Ascending aorta (tissue), 2 donors: ENCODE data around the gene CLEC2A. TPM values are rescaled to one million over a fixed set of nuclear protein-coding genes. Genes with fewer than 3 reads are reported as not detected.

Source experiments
- DNase-seq, 2 donors: peaks; one replicate each; pipeline ENCODE4 v3.0.0-alpha.2; 2019; ENCODE audit warnings: low spot score in 2 of 2
- H3K27ac ChIP-seq, 2 donors: fragments of 200-600 bp; sonication (generic); one replicate each; pipeline ENCODE4 v1.5.1; 2016 to 2017; ENCODE audit warnings: mild to moderate bottlenecking in 1 of 2
- H3K27me3 ChIP-seq: fragments of 200-600 bp; sonication (generic); one replicate; pipeline ENCODE4 v1.5.1; 2017
- H3K36me3 ChIP-seq, 2 donors: fragments of 200-600 bp; sonication (generic); one replicate each; pipeline ENCODE4 v1.5.1; 2016
- H3K4me1 ChIP-seq, 2 donors: fragments of 200-600 bp; sonication (generic); one replicate each; pipeline ENCODE4 v1.5.1; 2016 to 2017; ENCODE audit warnings: mild to moderate bottlenecking in 1 of 2
- H3K4me3 ChIP-seq, 2 donors: fragments of 200-600 bp; sonication (generic); one replicate each; pipeline ENCODE4 v1.5.1; 2016 to 2017; ENCODE audit warnings: mild to moderate bottlenecking in 1 of 2
- H3K9me3 ChIP-seq, 2 donors: fragments of 200-600 bp; sonication (generic); one replicate each; pipeline ENCODE4 v1.5.1; 2016
- intact Hi-C: fragments of 100-400 bp; cut with DNase I; formaldehyde crosslinking; loops from one replicate; pipeline ENCODE4 v1.15.1; 2023
- total RNA-seq: library from RNA; depleted of rRNA; stranded (reverse); fragments of >200 nt; gene quantifications from one replicate; pipeline ENCODE4 v1.1.0, GENCODE V29; 2016
- TF ChIP-seq, protein P1 (sequence below), 3 experiments: fragments of 200-600 bp in 2 of 3; fragments of 450-650 bp in 1 of 3; sonication (generic) in 2 of 3; IDR thresholded peaks; one replicate each; pipeline ENCODE4 v1.5.1; 2016 to 2019; ENCODE audit warnings: antibody characterized with exemption in 3 of 3, mild to moderate bottlenecking in 1 of 3, moderate library complexity in 1 of 3

CLEC2A gene
- total RNA-seq, 1 donor from 2014 or later = not detected

DNA sequence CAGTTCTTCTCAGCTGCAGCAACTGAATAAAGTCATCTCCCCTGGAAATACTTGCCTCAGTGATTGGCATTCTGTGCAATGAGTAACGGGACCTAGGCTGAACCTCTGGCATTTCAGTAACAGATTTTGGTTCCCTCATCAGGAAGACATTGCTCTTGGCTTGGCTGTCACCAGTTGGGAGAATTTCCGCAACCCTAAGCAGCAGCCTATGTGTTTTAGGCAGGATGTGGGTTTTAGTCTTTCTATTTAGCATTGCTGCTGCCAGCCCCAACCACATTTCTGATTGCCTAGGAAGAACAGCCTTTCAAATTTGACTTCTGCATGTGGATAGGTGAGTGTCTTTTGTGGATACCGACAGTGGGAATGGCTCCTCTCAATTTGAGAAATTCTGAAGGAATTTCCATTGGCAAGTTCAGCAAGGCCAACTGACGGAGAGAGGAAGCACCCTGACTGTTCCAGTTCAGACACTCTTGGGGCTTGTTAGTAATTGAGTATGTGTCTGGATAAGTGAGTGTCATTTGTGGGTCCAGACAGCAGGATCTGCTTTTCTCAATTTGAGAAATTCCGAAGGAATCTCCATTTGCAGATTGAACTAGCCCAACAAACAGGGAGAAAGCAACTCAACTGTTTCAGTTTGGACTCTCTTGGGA lies 19.0 kb upstream of the CLEC2A start:
- no peak overlapping the region for H3K27ac ChIP-seq
- H3K36me3 ChIP-seq = no peaks in the 10 kb centered on the region
- no peak for DNase-seq
- intact Hi-C loops = no loop called here
- TF ChIP-seq, protein P1, sequence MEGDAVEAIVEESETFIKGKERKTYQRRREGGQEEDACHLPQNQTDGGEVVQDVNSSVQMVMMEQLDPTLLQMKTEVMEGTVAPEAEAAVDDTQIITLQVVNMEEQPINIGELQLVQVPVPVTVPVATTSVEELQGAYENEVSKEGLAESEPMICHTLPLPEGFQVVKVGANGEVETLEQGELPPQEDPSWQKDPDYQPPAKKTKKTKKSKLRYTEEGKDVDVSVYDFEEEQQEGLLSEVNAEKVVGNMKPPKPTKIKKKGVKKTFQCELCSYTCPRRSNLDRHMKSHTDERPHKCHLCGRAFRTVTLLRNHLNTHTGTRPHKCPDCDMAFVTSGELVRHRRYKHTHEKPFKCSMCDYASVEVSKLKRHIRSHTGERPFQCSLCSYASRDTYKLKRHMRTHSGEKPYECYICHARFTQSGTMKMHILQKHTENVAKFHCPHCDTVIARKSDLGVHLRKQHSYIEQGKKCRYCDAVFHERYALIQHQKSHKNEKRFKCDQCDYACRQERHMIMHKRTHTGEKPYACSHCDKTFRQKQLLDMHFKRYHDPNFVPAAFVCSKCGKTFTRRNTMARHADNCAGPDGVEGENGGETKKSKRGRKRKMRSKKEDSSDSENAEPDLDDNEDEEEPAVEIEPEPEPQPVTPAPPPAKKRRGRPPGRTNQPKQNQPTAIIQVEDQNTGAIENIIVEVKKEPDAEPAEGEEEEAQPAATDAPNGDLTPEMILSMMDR (IDR thresholded peaks at IDR 0.05) = no peak
- no peaks in the 10 kb centered on the region for H3K9me3 ChIP-seq
- H3K4me3 ChIP-seq = no peak overlapping the region
- H3K4me1 ChIP-seq = no peaks in the 10 kb centered on the region
- no peaks in the 10 kb centered on the region for H3K27me3 ChIP-seq

DNA sequence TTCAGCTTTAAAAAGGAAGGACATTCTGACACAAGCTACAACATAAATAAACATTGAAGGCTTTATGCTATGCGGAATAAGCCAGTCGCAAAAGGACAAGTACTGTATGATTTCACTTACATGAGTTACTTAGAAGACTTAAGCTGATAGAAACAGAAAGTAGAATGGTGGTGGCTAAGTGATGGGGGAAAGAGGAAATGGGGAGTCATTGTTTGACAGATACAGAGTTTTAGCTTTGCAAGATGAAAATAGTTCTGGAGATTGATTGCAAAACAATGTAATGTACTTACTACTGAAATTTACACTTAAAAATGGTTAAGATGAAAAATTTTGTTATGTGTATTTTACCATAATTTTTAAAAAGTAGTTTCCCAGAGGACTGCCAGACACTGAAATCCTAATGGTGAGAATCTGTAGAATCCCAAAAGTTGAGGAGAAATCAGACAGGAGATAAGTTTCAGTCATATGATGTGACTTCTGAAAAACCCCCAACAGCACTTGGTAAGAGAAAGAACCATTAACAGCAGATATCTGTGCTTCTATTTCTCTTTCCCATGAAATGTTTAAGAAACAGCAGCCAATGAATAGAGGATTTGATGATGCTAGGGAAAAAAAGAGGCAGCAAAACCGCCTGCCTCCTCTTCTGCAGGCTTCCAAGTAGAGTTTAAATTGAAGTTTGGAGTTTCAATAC lies 16.6 kb upstream of the CLEC2A start:
- intact Hi-C loops = no loop called here
- Histone ChIP-seq H3K36me3 (no peaks in the 10 kb centered on the region), H3K4me1 (no peaks in the 10 kb centered on the region), H3K27ac (no peak overlapping the region), H3K4me3 (no peak overlapping the region), H3K27me3 (no peaks in the 10 kb centered on the region), H3K9me3 (no peaks in the 10 kb centered on the region)
- TF ChIP-seq, protein P1 (IDR thresholded peaks at IDR 0.05) = no peak
- DNase-seq = no peak

DNA sequence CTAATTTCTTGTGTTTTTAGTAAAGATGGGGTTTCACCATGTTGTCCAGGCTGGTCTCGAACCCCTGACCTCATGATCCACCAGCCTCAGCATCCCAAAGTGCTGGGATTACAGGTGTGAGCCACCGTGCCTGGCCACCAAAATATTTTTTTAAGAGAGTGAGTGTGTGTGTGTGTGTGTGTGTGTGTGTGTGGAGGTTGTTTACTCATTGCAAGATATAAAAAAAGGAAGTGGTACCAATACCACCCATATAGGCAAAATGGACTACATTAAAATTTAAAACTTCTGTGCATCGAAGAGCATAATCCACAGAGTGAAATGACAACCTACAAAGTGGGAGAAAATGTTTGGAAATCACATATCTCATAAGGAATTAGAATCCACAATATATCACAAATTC lies 15.5 kb upstream of the CLEC2A start:
- no peak for DNase-seq
- Histone ChIP-seq H3K27me3 (no peaks in the 10 kb centered on the region), H3K36me3 (no peaks in the 10 kb centered on the region), H3K9me3 (no peaks in the 10 kb centered on the region), H3K4me1 (no peaks in the 10 kb centered on the region), H3K4me3 (no peak overlapping the region), H3K27ac (no peak overlapping the region)
- intact Hi-C loops = no loop called here
- TF ChIP-seq, protein P1 (IDR thresholded peaks at IDR 0.05) = no peak

DNA sequence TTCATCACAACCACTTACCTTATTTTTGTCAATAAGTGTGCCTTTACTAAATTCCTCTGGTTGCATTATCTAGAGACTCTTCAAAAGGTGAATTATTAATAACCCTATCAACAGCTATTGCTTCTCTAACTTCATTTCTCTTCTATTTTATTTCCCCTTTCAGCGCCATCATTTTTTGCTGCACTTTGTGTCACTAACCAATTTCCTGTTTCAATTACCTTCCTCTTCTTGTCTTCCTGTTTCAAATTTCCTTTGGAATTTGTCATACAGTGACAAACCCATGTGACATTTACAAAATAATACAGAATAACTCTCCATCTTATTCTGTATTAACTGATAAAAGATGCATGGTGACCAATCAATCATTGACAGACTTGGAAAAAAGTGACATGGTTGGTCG lies 12.2 kb upstream of the CLEC2A start:
- no peaks in the 10 kb centered on the region for H3K27me3 ChIP-seq
- no peak overlapping the region for H3K4me3 ChIP-seq
- H3K9me3 ChIP-seq = no peaks in the 10 kb centered on the region
- H3K4me1 ChIP-seq = no peaks in the 10 kb centered on the region
- intact Hi-C loops = no loop called here
- no peaks in the 10 kb centered on the region for H3K36me3 ChIP-seq
- no peak for DNase-seq
- TF ChIP-seq, protein P1 (IDR thresholded peaks at IDR 0.05) = no peak
- H3K27ac ChIP-seq = no peak overlapping the region

DNA sequence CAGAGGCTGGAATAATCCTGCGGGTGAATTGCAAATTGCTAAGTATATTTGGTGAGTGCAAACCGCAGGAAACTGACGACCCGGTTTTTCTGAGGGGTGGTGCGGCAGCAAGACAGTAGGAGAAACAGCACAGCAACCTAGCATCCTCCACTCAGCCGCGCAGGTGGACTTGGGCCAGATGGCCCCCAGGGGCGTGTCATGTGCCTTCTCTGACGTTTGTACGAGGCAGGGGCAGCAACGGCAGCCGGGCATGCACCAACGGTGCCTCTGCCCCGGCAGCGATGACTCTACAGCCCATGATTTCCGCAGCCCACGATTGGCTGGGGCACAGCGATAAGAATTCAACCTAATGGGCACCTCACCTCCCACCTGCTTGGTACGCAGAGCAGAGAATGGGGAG lies 11.1 kb upstream of the CLEC2A start:
- no peak overlapping the region for H3K27ac ChIP-seq
- no peak for DNase-seq
- intact Hi-C loops = no loop called here
- H3K27me3 ChIP-seq = no peaks in the 10 kb centered on the region
- no peaks in the 10 kb centered on the region for H3K36me3 ChIP-seq
- TF ChIP-seq, protein P1 (IDR thresholded peaks at IDR 0.05) = no peak
- no peaks in the 10 kb centered on the region for H3K9me3 ChIP-seq
- H3K4me1 ChIP-seq = no peaks in the 10 kb centered on the region
- no peak overlapping the region for H3K4me3 ChIP-seq
